ENCODE measurements around the gene FRS2. TPM values are rescaled to one million over a fixed set of nuclear protein-coding genes. Genes with fewer than 3 reads are reported as not detected.

Gene FRS2
- total and polyA plus RNA-seq, 2 experiments from 2014 or later: 15.9 to 43.2 TPM

GRCh38 chr12:69524331-69524630 lies 54.1 kb downstream of the FRS2 start:
- Histone ChIP-seq H3K4me3 (no peak overlapping the region), H3K9me3 (ENCODE audit: low read depth) (no peaks in the 10 kb centered on the region), H3K36me3 (no peaks in the 10 kb centered on the region), H3K27me3 (no peaks in the 10 kb centered on the region), H3K27ac (peak overlapping the region; percentile 49), H3K4me1 (ENCODE audit: low read depth) (no peaks in the 10 kb centered on the region)
- TF ChIP-seq CTCF (IDR thresholded peaks at IDR 0.05; ENCODE audit: low read depth, low read length): no peak
- no peak for DNase-seq (ENCODE audit: low read depth in 1 of 2, low spot score in 1 of 2)

- Histone ChIP-seq H3K36me3 (no peaks in the 10 kb centered on the region), H3K9me3 (ENCODE audit: low read depth) (no peaks in the 10 kb centered on the region), H3K27me3 (no peaks in the 10 kb centered on the region), H3K27ac (peak overlapping the region; percentile 49), H3K4me3 (no peak overlapping the region), H3K4me1 (ENCODE audit: low read depth) (no peaks in the 10 kb centered on the region)
- TF ChIP-seq CTCF (IDR thresholded peaks at IDR 0.05; ENCODE audit: low read depth, low read length): no peak
- no peak for DNase-seq (ENCODE audit: low read depth in 1 of 2, low spot score in 1 of 2)
Measured at GRCh38 chr12:69524755-69525469, 54.7 kb downstream of the FRS2 start.

DNA sequence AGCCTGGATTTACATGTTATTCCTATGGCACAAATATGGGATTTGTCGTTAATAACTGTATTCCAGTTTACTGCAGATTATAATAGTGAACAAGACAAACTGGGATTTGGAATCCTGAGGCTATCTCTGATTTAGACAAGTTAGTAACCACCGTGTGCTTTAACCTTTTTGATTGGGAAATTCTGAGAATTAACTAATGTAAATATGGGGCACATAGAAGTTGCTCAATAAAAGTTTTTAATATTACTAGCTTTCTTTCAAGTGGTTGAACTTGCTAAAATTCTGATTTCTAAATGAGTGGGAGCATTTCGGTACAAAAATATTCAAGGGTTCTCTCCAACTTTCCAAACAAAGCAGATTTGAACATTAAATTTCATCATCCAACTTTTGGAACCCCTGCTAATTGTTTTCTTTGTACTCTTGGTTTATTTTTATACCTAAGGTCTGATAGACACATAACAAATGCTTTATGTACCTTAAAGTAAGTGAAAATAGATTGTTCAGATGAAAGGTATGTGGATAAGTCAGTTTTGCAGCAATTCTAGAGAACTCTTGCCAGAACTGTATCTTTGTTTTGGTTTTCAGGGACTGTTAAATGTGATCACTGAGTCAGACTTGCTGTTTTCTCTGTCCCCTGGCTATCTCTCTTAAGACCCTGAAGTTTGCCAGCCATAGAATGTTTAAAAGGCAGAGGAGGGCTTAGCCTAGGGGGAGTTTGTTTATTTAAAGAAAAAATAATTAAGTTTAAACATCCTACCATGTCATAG lies 57.5 kb downstream of the FRS2 start:
- no peak for TF ChIP-seq CTCF (IDR thresholded peaks at IDR 0.05; ENCODE audit: low read depth, low read length)
- Histone ChIP-seq H3K36me3 (no peaks in the 10 kb centered on the region), H3K4me1 (ENCODE audit: low read depth) (no peaks in the 10 kb centered on the region), H3K27me3 (no peaks in the 10 kb centered on the region), H3K4me3 (no peak overlapping the region), H3K9me3 (ENCODE audit: low read depth) (no peaks in the 10 kb centered on the region), H3K27ac (peak overlapping the region; percentile 65)
- peak in 1 of 2 donors; percentile 71 for DNase-seq (ENCODE audit: low read depth in 1 of 2, low spot score in 1 of 2)

- Histone ChIP-seq H3K36me3 (no peaks in the 10 kb centered on the region), H3K27me3 (no peaks in the 10 kb centered on the region), H3K27ac (peak overlapping the region; percentile 65), H3K4me3 (no peak overlapping the region), H3K4me1 (ENCODE audit: low read depth) (no peaks in the 10 kb centered on the region), H3K9me3 (ENCODE audit: low read depth) (no peaks in the 10 kb centered on the region)
- TF ChIP-seq CTCF (IDR thresholded peaks at IDR 0.05; ENCODE audit: low read depth, low read length): no peak
- no peak for DNase-seq (ENCODE audit: low read depth in 1 of 2, low spot score in 1 of 2)
Measured at GRCh38 chr12:69529021-69529420, 58.8 kb downstream of the FRS2 start.

GRCh38 chr12:69533844-69534243 lies 63.7 kb downstream of the FRS2 start:
- peaks cover 10% of the 10 kb centered on the region for H3K4me1 ChIP-seq (ENCODE audit: low read depth)
- H3K36me3 ChIP-seq: no peaks in the 10 kb centered on the region
- no peaks in the 10 kb centered on the region for H3K9me3 ChIP-seq (ENCODE audit: low read depth)
- no peaks in the 10 kb centered on the region for H3K27me3 ChIP-seq
- DNase-seq (ENCODE audit: low read depth in 1 of 2, low spot score in 1 of 2): peak in 1 of 2 donors; percentile 30
- no peak for TF ChIP-seq CTCF (IDR thresholded peaks at IDR 0.05; ENCODE audit: low read depth, low read length)
- no peak overlapping the region for H3K4me3 ChIP-seq
- H3K27ac ChIP-seq: peak overlapping the region; percentile 91
